ENCODE results near the gene CFAP161.

The CFAP161 gene

DNA sequence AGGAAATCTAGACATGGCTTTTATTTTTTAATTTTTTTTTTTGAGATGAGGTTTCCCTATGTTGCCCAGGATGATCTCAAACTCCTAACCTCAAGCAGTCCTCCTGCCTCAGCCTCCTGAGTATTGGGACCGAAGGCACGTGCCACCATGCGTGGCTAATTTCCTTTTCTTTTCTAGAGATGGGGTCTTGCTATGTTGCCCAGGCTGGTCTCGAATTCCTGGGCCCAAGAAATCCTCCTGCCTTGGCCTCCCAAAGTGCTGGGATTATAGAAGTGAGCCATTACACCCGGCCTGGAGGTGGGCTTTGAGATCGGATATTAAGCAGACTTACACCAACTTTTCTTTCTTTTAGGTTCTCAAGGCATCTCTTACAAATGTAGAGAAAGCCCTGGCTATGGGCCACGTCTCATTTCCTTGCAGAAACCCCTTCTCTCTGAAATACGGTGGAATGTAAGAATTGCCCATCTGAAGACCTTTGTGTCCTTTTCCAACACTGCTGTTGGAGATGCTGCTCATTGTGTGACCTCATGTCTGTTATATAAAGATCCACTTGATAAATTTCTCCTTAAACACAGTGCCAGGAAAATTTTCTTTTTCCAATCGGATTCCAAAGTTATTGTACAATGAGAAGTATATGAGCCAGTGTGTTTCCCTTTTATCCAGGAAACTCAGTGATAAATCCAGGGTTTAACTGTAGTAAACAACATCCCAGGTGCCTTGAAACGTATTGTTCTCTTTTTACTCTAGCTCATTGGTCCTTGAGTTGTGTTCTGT lies 36.8 kb upstream of the CFAP161 start:
- Histone ChIP-seq H3K36me3 (ENCODE audit: control insufficient read depth in 2 of 2, insufficient read depth in 1 of 2, low read length in 2 of 2) (no peaks in the 10 kb centered on the region), H3K4me3 (ENCODE audit: low read depth, low read length) (no peak overlapping the region), H3K9me3 (ENCODE audit: control insufficient read depth, insufficient read depth, low read depth, low read length) (no peaks in the 10 kb centered on the region), H3K4me1 (ENCODE audit: control insufficient read depth, insufficient read depth, low read length) (no peaks in the 10 kb centered on the region), H3K27ac (ENCODE audit: extremely low read depth, low read depth, low read length) (no peak overlapping the region)
- TF ChIP-seq ZNF621 (tag by site-specific recombination; IDR thresholded peaks at IDR 0.05) = no peak
- no peak for TF ChIP-seq ZNF530 (tag by site-specific recombination; IDR thresholded peaks at IDR 0.05; ENCODE audit: low read depth)
- TF ChIP-seq ZNF174 (tag by site-specific recombination; IDR thresholded peaks at IDR 0.05) = no peak
- no peak for TF ChIP-seq ZEB2 (tag by site-specific recombination; IDR thresholded peaks at IDR 0.05)
- TF ChIP-seq TRIM28 (IDR thresholded peaks at IDR 0.05; ENCODE audit: borderline replicate concordance, low read length) = no peak
- CTCF ChIA-PET = interaction anchor here (0.5 to 3.4 kb wide), 5 partner anchors 9 to 317 kb away, joined by 3 to 26 read pairs (median 5); no protein-coding TSS in a partner anchor
- POLR2A ChIA-PET = no interaction called here

DNA sequence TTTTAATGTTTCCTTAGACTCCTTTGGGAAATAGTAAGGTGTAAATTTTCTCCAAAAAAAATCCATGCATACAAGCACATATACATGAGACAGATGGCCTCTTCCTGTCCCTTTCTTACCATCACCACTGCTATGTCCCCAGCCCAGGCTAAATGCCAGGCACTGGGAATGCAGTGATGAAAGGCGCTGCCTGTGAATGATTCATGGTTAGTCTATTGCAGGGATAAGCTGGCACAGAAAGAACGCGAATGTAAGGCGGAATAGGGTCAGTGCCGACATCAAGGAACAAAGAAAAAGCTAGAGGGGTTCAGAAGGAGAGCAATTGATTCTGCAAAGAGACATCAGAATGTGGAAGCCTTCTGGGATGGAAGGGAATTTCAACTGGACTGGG lies 36.2 kb upstream of the CFAP161 start:
- Histone ChIP-seq H3K4me3 (ENCODE audit: low read depth, low read length) (no peak overlapping the region), H3K9me3 (ENCODE audit: control insufficient read depth, insufficient read depth, low read depth, low read length) (no peaks in the 10 kb centered on the region), H3K27ac (ENCODE audit: extremely low read depth, low read depth, low read length) (no peak overlapping the region), H3K4me1 (ENCODE audit: control insufficient read depth, insufficient read depth, low read length) (no peaks in the 10 kb centered on the region), H3K36me3 (ENCODE audit: control insufficient read depth in 2 of 2, insufficient read depth in 1 of 2, low read length in 2 of 2) (no peaks in the 10 kb centered on the region)
- TF ChIP-seq ZNF623 (tag by site-specific recombination; IDR thresholded peaks at IDR 0.05) = no peak
- TF ChIP-seq, protein P1, sequence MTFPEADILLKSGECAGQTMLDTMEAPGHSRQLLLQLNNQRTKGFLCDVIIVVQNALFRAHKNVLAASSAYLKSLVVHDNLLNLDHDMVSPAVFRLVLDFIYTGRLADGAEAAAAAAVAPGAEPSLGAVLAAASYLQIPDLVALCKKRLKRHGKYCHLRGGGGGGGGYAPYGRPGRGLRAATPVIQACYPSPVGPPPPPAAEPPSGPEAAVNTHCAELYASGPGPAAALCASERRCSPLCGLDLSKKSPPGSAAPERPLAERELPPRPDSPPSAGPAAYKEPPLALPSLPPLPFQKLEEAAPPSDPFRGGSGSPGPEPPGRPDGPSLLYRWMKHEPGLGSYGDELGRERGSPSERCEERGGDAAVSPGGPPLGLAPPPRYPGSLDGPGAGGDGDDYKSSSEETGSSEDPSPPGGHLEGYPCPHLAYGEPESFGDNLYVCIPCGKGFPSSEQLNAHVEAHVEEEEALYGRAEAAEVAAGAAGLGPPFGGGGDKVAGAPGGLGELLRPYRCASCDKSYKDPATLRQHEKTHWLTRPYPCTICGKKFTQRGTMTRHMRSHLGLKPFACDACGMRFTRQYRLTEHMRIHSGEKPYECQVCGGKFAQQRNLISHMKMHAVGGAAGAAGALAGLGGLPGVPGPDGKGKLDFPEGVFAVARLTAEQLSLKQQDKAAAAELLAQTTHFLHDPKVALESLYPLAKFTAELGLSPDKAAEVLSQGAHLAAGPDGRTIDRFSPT (tag by site-specific recombination; IDR thresholded peaks at IDR 0.05) = no peak
- TF ChIP-seq ZNF768 (tag by site-specific recombination; IDR thresholded peaks at IDR 0.05) = no peak
- TF ChIP-seq, protein P2, sequence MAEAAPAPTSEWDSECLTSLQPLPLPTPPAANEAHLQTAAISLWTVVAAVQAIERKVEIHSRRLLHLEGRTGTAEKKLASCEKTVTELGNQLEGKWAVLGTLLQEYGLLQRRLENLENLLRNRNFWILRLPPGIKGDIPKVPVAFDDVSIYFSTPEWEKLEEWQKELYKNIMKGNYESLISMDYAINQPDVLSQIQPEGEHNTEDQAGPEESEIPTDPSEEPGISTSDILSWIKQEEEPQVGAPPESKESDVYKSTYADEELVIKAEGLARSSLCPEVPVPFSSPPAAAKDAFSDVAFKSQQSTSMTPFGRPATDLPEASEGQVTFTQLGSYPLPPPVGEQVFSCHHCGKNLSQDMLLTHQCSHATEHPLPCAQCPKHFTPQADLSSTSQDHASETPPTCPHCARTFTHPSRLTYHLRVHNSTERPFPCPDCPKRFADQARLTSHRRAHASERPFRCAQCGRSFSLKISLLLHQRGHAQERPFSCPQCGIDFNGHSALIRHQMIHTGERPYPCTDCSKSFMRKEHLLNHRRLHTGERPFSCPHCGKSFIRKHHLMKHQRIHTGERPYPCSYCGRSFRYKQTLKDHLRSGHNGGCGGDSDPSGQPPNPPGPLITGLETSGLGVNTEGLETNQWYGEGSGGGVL (tag by site-specific recombination; IDR thresholded peaks at IDR 0.05) = no peak
- TF ChIP-seq, protein P3, sequence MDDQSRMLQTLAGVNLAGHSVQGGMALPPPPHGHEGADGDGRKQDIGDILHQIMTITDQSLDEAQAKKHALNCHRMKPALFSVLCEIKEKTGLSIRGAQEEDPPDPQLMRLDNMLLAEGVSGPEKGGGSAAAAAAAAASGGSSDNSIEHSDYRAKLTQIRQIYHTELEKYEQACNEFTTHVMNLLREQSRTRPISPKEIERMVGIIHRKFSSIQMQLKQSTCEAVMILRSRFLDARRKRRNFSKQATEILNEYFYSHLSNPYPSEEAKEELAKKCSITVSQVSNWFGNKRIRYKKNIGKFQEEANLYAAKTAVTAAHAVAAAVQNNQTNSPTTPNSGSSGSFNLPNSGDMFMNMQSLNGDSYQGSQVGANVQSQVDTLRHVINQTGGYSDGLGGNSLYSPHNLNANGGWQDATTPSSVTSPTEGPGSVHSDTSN (CRISPR knock-in tag; IDR thresholded peaks at IDR 0.05) = no peak
- POLR2A ChIA-PET = no interaction called here
- CTCF ChIA-PET = interaction anchor here (0.5 to 3.4 kb wide), 3 partner anchors 9 to 318 kb away, joined by 3 to 26 read pairs (median 5); no protein-coding TSS in a partner anchor

DNA sequence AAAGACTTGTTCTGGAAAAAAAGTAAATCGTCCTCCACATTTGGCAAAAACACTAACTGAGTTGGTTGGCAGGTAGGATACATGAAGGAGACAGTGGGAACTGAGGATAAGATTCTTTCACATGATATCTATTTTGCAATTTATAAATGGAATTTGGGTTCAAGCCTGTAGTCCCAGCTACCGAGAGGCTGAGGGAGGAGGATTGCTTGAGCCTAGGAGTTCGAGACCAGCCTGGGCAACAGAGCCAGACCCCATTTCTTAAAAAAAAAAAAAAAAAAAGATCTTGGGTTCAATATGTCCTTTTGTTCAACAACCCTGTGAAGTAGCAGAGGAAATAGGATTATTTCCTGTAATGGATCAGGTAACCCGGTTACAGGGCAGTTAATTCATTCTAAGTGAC lies 35.7 kb upstream of the CFAP161 start:
- Histone ChIP-seq H3K36me3 (ENCODE audit: control insufficient read depth in 2 of 2, insufficient read depth in 1 of 2, low read length in 2 of 2) (no peaks in the 10 kb centered on the region), H3K4me3 (ENCODE audit: low read depth, low read length) (no peak overlapping the region), H3K27ac (ENCODE audit: extremely low read depth, low read depth, low read length) (no peak overlapping the region), H3K9me3 (ENCODE audit: control insufficient read depth, insufficient read depth, low read depth, low read length) (no peaks in the 10 kb centered on the region), H3K4me1 (ENCODE audit: control insufficient read depth, insufficient read depth, low read length) (no peaks in the 10 kb centered on the region)
- POLR2A ChIA-PET = no interaction called here
- CTCF ChIA-PET = interaction anchor here (0.5 to 3.4 kb wide), 4 partner anchors 8 to 318 kb away, joined by 3 to 26 read pairs (median 7); no protein-coding TSS in a partner anchor
- TF ChIP-seq ZNF707 (tag by site-specific recombination; IDR thresholded peaks at IDR 0.05) = no peak
- no peak for TF ChIP-seq ZNF792 (tag by site-specific recombination; IDR thresholded peaks at IDR 0.05)
- TF ChIP-seq ZBTB1 (tag by site-specific recombination; IDR thresholded peaks at IDR 0.05) = no peak
- TF ChIP-seq ZNF292 (tag by site-specific recombination; IDR thresholded peaks at IDR 0.05; ENCODE audit: borderline replicate concordance, low read depth) = no peak

All from HEK293 (cell line).